Neural progenitor cell (in vitro differentiated cells): Measurements from ENCODE around the gene RAD17. TPM values are rescaled to one million over a fixed set of nuclear protein-coding genes. Genes with fewer than 3 reads are reported as not detected.
"Not testable (repeated sequence)": the region's sequence is repeated elsewhere in the genome, so short reads cannot be mapped to it uniquely, and the experiment has no call there.

Source experiments
- DNase-seq: peaks from one replicate; pipeline ENCODE4 v3.0.0-alpha.2; 2016; ENCODE audit warnings: low spot score
- H2AFZ ChIP-seq: fragments of 200-600 bp; sonication (generic); replicated peaks from 2 replicates; pipeline ENCODE4 v1.6.1; 2016; ENCODE audit warnings: antibody characterized with exemption
- H3F3A ChIP-seq: fragments of 200-600 bp; sonication (generic); 2 replicates; pipeline ENCODE4 v1.6.1; 2016; ENCODE audit warnings: antibody characterized with exemption, low read depth
- H3K27ac ChIP-seq: fragments of 200-600 bp; sonication (generic); 2 replicates; pipeline ENCODE4 v1.5.1; 2016; ENCODE audit warnings: mild to moderate bottlenecking
- H3K27me3 ChIP-seq: fragments of 200-600 bp; sonication (generic); 2 replicates; pipeline ENCODE4 v1.6.1; 2016; ENCODE audit warnings: mild to moderate bottlenecking, moderate library complexity
- H3K36me3 ChIP-seq: fragments of 200-600 bp; sonication (generic); 2 replicates; pipeline ENCODE4 v1.5.1; 2016
- H3K4me1 ChIP-seq: fragments of 200-600 bp; sonication (generic); 2 replicates; pipeline ENCODE4 v1.6.1; 2016; ENCODE audit warnings: mixed run types
- H3K4me2 ChIP-seq: fragments of 200-600 bp; sonication (generic); 2 replicates; pipeline ENCODE4 v1.6.1; 2016
- H3K4me3 ChIP-seq: fragments of 200-600 bp; sonication (generic); 2 replicates; pipeline ENCODE4 v1.5.1; 2016
- H3K79me2 ChIP-seq: fragments of 200-600 bp; sonication (generic); 2 replicates; pipeline ENCODE4 v1.6.1; 2016; ENCODE audit warnings: low read depth
- H3K9ac ChIP-seq: fragments of 200-600 bp; sonication (generic); 2 replicates; pipeline ENCODE4 v1.6.1; 2016
- H3K9me3 ChIP-seq: fragments of 200-600 bp; sonication (generic); 2 replicates; pipeline ENCODE4 v1.5.1; 2016; ENCODE audit warnings: low read depth
- H4K20me1 ChIP-seq: fragments of 200-600 bp; sonication (generic); 2 replicates; pipeline ENCODE4 v1.6.1; 2016; ENCODE audit warnings: low read depth
- H3K27ac Mint-ChIP-seq: 3 replicates; pipeline ENCODE4 v1.8.0; 2021; ENCODE audit warnings: mixed read lengths
- H3K27me3 Mint-ChIP-seq: 2 replicates; pipeline ENCODE4 v1.8.0; 2022; ENCODE audit warnings: low read depth, mild to moderate bottlenecking, inconsistent platforms, moderate library complexity, mixed read lengths; ENCODE audit not compliant: insufficient read depth
- H3K36me3 Mint-ChIP-seq: 3 replicates; pipeline ENCODE4 v1.8.0; 2021; ENCODE audit warnings: mixed read lengths
- H3K4me1 Mint-ChIP-seq: 3 replicates; pipeline ENCODE4 v1.8.0; 2021; ENCODE audit warnings: mixed read lengths
- H3K4me3 Mint-ChIP-seq: 3 replicates; pipeline ENCODE4 v1.8.0; 2021; ENCODE audit warnings: mild to moderate bottlenecking, moderate library complexity, mixed read lengths
- H3K9me3 Mint-ChIP-seq: 3 replicates; pipeline ENCODE4 v1.8.0; 2020; ENCODE audit warnings: mixed read lengths
- CTCF ChIP-seq: fragments of 200-600 bp; sonication (generic); IDR thresholded peaks from 2 replicates; pipeline ENCODE4 v1.5.1; 2017; ENCODE audit warnings: antibody characterized with exemption, mild to moderate bottlenecking
- EZH2 ChIP-seq: fragments of 200-600 bp; sonication (generic); IDR thresholded peaks from 2 replicates; pipeline ENCODE4 v1.6.1; 2017; ENCODE audit warnings: antibody characterized with exemption, mild to moderate bottlenecking, moderate library complexity
- EZH2phosphoT487 ChIP-seq: fragments of 200-600 bp; sonication (generic); IDR thresholded peaks from 2 replicates; pipeline ENCODE4 v1.6.1; 2017; ENCODE audit warnings: antibody characterized with exemption
- total RNA-seq: library from RNA; depleted of rRNA; stranded (reverse); fragments of >200 nt; gene quantifications from 2 replicates; pipeline ENCODE4 v1.2.3, GENCODE V29; 2015; ENCODE audit warnings: low replicate concordance

Gene RAD17
- total RNA-seq, 1 donor from 2014 or later, result 51.6 TPM

- no peak overlapping the region for H3K4me3 ChIP-seq
- H3F3A ChIP-seq, result no peaks in the 10 kb centered on the region
- H3K4me1 ChIP-seq, result peaks cover 8% of the 10 kb centered on the region
- Mint-ChIP-seq H3K4me3 (no peak overlapping the region), H3K27me3 (peaks cover 4% of the 10 kb centered on the region), H3K9me3 (no peaks in the 10 kb centered on the region), H3K27ac (no peak overlapping the region), H3K36me3 (no peaks in the 10 kb centered on the region), H3K4me1 (peaks cover 20% of the 10 kb centered on the region)
- no peaks in the 10 kb centered on the region for H3K79me2 ChIP-seq
- DNase-seq, result no peak
- H3K9me3 ChIP-seq, result no peaks in the 10 kb centered on the region
- no peak for TF ChIP-seq EZH2
- no peak for TF ChIP-seq CTCF
- no peak for TF ChIP-seq EZH2phosphoT487
- no peak overlapping the region for H2AFZ ChIP-seq
- H3K36me3 ChIP-seq, result no peaks in the 10 kb centered on the region
- H3K9ac ChIP-seq, result no peak overlapping the region
- H3K27me3 ChIP-seq, result no peaks in the 10 kb centered on the region
- H3K4me2 ChIP-seq, result no peak overlapping the region
- no peak overlapping the region for H3K27ac ChIP-seq
- no peaks in the 10 kb centered on the region for H4K20me1 ChIP-seq
These were observed 62.0 kb downstream of the RAD17 start for GRCh38 chr5:69431424-69432303.

- no peaks in the 10 kb centered on the region for H3K36me3 ChIP-seq
- H3K27ac Mint-ChIP-seq, result peak overlapping the region; percentile 85
- no peaks in the 10 kb centered on the region for H4K20me1 ChIP-seq
- H3K27me3 Mint-ChIP-seq, result peaks cover 4% of the 10 kb centered on the region
- TF ChIP-seq CTCF (no peak), EZH2 (no peak)
- no peaks in the 10 kb centered on the region for H3K36me3 Mint-ChIP-seq
- H3K4me1 ChIP-seq, result peaks cover 8% of the 10 kb centered on the region
- no peaks in the 10 kb centered on the region for H3K79me2 ChIP-seq
- no peaks in the 10 kb centered on the region for H3K9me3 ChIP-seq
- H3K9me3 Mint-ChIP-seq, result no peaks in the 10 kb centered on the region
- H3K4me3 ChIP-seq, result no peak overlapping the region
- H3K4me1 Mint-ChIP-seq, result peaks cover 20% of the 10 kb centered on the region
- no peak overlapping the region for H3K9ac ChIP-seq
- H2AFZ ChIP-seq, result no peak overlapping the region
- H3K27ac ChIP-seq, result no peak overlapping the region
- no peaks in the 10 kb centered on the region for H3K27me3 ChIP-seq
- no peak overlapping the region for H3K4me3 Mint-ChIP-seq
- H3F3A ChIP-seq, result no peaks in the 10 kb centered on the region
- H3K4me2 ChIP-seq, result no peak overlapping the region
- no peak for DNase-seq
These were observed 63.0 kb downstream of the RAD17 start for GRCh38 chr5:69432412-69433206.

DNA sequence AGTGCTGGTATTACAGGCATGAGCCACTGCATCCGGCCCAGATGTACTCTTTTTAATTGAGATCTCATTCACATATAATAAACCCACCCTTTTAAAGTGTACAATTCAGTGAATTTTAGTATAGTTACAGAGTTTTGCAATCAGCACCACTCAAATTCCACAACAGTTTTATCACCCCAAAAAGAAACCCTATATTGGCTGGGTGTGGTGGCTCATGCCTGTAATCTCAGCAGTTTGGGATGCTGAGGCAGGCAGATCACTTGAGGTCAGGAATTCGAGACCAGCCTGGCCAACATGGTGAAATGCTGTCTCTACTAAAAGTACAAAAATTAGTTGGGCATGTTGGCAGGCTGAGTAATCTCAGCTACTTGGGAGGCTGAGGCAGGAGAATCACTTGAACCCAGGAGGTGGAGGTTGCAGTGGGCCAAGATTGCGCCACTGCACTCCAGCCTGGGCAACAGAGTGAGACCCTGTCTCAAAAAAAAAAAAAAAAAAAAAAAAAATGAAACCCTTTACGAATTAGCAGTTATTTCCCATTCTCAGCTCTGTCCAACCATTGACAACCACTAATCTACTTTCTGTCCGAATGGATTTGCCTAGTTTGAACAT, 65.8 kb downstream of the RAD17 start:
- not testable (repeated sequence) for H3K27ac ChIP-seq, H3K9me3 ChIP-seq, H3K4me1 Mint-ChIP-seq, H3K27ac Mint-ChIP-seq, DNase-seq, H3K4me3 Mint-ChIP-seq, H3K4me1 ChIP-seq, H3K27me3 ChIP-seq, H3K4me3 ChIP-seq, H2AFZ ChIP-seq, H3K36me3 ChIP-seq, H3K79me2 ChIP-seq, H3K36me3 Mint-ChIP-seq, H3K27me3 Mint-ChIP-seq, H4K20me1 ChIP-seq, H3K9me3 Mint-ChIP-seq, H3K4me2 ChIP-seq, H3K9ac ChIP-seq, H3F3A ChIP-seq
